Progenitor cell of endocrine pancreas (in vitro differentiated cells): ENCODE measurements around the gene C16orf96. TPM values are rescaled to one million over a fixed set of nuclear protein-coding genes. Genes with fewer than 3 reads are reported as not detected.

ENCODE experiments used
- DNase-seq: peaks from one replicate; pipeline ENCODE4 v3.0.0; 2021; ENCODE audit warnings: low spot score; ENCODE audit not compliant: unreplicated experiment
- H3K27ac Mint-ChIP-seq: 2 replicates; pipeline ENCODE4 v1.8.0; 2021; ENCODE audit warnings: mild to moderate bottlenecking, moderate library complexity, mixed read lengths
- H3K27me3 Mint-ChIP-seq: 2 replicates; pipeline ENCODE4 v1.8.0; 2021; ENCODE audit warnings: mixed read lengths
- H3K36me3 Mint-ChIP-seq: 2 replicates; pipeline ENCODE4 v1.8.0; 2022; ENCODE audit warnings: mixed read lengths; ENCODE audit not compliant: insufficient read depth
- H3K4me1 Mint-ChIP-seq: 2 replicates; pipeline ENCODE4 v1.8.0; 2021; ENCODE audit warnings: low read depth, mixed read lengths
- H3K4me3 Mint-ChIP-seq: 2 replicates; pipeline ENCODE4 v1.8.0; 2021; ENCODE audit warnings: low read depth, mild to moderate bottlenecking, moderate library complexity, mixed read lengths
- H3K9me3 Mint-ChIP-seq: 2 replicates; pipeline ENCODE4 v1.8.0; 2021; ENCODE audit warnings: low read depth, mixed read lengths
- total RNA-seq: library from RNA; stranded (reverse); gene quantifications from 2 replicates; pipeline ENCODE4 v1.2.1, GENCODE V29; 2021
- TF ChIP-seq, protein P1 (sequence below): fragments of 200-600 bp; sonication (generic); IDR thresholded peaks from one replicate; pipeline ENCODE4 v1.5.0; 2021; ENCODE audit warnings: antibody characterized with exemption, mild to moderate bottlenecking; ENCODE audit not compliant: unreplicated experiment

C16orf96 gene
- total RNA-seq, 1 donor from 2014 or later: 1.7 TPM

DNA sequence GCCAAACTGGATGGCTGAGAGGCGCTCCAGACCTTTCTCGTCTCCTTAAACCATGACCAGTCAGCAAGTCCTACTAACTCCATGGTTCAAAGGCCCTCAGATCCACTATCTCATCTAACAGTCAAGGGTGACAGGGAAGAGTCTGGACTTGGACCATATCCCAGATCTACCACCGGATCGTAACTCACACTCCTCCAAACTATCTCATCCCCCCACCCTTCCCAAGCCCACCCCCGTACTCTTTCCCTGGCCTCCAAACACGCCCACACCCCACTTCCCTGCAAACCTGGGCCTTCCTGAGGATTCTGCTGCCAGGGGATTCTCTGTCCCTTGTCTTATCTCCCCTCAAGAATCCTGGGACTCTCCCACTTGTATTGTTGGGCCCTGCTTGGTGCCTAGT lies 22.6 kb upstream of the C16orf96 start:
- TF ChIP-seq, protein P1, sequence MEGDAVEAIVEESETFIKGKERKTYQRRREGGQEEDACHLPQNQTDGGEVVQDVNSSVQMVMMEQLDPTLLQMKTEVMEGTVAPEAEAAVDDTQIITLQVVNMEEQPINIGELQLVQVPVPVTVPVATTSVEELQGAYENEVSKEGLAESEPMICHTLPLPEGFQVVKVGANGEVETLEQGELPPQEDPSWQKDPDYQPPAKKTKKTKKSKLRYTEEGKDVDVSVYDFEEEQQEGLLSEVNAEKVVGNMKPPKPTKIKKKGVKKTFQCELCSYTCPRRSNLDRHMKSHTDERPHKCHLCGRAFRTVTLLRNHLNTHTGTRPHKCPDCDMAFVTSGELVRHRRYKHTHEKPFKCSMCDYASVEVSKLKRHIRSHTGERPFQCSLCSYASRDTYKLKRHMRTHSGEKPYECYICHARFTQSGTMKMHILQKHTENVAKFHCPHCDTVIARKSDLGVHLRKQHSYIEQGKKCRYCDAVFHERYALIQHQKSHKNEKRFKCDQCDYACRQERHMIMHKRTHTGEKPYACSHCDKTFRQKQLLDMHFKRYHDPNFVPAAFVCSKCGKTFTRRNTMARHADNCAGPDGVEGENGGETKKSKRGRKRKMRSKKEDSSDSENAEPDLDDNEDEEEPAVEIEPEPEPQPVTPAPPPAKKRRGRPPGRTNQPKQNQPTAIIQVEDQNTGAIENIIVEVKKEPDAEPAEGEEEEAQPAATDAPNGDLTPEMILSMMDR: no peak
- Mint-ChIP-seq H3K4me3 (no peak overlapping the region), H3K4me1 (peaks cover 9% of the 10 kb centered on the region), H3K27ac (no peak overlapping the region), H3K36me3 (peaks cover 9% of the 10 kb centered on the region), H3K9me3 (no peaks in the 10 kb centered on the region), H3K27me3 (peaks cover 4% of the 10 kb centered on the region)
- no peak for DNase-seq

DNA sequence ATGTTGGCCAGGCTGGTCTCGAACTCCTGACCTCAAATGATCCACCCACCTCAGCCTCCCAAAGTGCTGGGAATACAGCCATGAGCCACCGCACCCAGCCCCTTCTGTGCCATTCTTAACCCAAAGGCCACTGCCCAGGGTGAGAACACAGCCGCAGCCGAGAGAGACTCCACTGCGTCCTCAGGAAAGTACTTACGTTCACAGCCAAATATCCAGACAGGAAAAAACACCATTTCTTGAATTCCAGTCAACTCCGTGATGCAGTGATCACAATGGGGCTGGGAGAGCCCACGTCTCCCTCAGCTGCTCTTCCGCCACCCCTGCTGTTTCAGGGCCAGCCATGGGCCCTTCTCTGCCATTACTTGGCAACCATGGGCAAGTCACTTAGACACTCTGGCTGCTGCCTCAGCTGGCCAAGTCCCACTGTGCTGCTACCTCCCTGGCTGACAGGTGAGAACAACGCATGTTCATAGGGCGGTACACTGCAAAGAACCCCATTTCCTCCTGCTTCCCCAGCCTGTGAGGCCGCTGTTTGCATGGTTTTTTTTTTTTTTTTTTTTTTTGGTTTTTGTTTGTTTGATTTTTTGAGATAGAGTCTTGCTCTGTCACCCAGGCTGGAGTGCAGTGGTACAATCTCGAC lies 21.9 kb upstream of the C16orf96 start:
- H3K4me1 Mint-ChIP-seq: peaks cover 7% of the 10 kb centered on the region
- no peak for DNase-seq

DNA sequence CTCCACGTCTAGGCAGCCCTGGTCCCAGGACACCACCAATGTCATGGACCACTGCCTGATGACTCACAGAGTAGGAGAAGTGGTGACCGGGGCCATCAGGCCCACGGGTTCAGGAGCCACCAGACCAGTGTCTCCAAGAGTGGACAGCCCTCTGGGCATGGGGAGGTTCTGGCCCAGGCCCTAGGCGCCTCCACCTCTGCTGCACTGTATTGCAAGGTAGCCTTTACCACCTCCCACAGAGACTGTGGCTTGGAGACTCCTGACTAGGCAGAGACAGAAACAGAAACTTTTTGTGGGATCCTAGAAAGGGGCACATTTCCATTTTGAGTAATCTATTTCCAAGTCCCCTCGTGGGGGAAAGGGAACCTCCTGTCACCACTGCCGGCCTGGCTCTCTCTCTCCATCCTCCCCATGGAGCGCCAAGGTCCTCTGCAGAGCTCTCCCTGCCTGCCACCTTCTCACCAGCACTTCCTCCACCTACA lies 20.5 kb upstream of the C16orf96 start:
- no peak for DNase-seq
- H3K27ac Mint-ChIP-seq: no peak overlapping the region
- H3K9me3 Mint-ChIP-seq: peaks cover 6% of the 10 kb centered on the region
- TF ChIP-seq, protein P1: no peak
- H3K36me3 Mint-ChIP-seq: peaks cover 15% of the 10 kb centered on the region
- H3K4me1 Mint-ChIP-seq: peaks cover 6% of the 10 kb centered on the region
- H3K4me3 Mint-ChIP-seq: no peak overlapping the region
- H3K27me3 Mint-ChIP-seq: peaks cover 9% of the 10 kb centered on the region

More for the DNA sequence above, 21.9 kb upstream of the C16orf96 start:
- Mint-ChIP-seq H3K9me3 (no peaks in the 10 kb centered on the region), H3K27ac (no peak overlapping the region), H3K4me3 (no peak overlapping the region), H3K27me3 (peaks cover 4% of the 10 kb centered on the region), H3K36me3 (peaks cover 9% of the 10 kb centered on the region)
- TF ChIP-seq, protein P1: no peak

DNA sequence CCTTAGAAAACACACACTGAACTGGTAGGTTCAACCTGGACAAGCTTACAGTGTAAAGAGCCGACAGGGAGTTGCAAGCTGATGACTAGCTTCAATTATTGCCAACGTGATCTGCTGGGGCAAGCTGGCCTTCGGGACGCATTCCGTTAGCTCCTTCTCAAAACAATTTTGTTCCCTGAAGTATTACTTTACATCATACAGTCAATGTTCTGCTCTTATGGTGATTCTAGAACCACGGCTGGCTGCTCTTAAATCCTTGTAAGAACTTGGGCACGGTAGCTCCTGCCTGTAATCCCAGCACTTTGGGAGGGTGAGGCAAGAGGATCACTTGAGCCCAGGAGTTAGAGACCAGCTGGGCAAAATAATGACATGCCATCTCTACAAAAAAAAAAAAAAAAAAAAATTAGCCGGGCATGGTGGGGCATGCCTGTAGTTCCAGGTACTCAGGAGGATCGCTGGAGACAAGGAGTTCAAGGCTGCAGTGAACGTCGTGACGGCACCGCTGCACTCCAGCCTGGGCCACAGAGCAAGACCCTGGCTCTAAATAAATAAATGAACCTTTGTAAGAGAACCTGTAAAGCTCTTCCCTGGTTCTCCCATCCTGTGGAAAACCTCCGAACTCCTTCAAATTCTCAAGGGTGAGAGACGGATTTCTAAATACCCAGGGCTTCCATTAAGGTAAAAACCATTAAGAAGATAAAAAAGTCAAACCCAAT lies 19.6 kb upstream of the C16orf96 start:
- H3K4me3 Mint-ChIP-seq: peak overlapping the region; percentile 67
- no peak overlapping the region for H3K27ac Mint-ChIP-seq
- TF ChIP-seq, protein P1: no peak
- peaks cover 6% of the 10 kb centered on the region for H3K9me3 Mint-ChIP-seq
- H3K4me1 Mint-ChIP-seq: peaks cover 6% of the 10 kb centered on the region
- H3K27me3 Mint-ChIP-seq: peaks cover 9% of the 10 kb centered on the region
- DNase-seq: no peak
- H3K36me3 Mint-ChIP-seq: peaks cover 15% of the 10 kb centered on the region

DNA sequence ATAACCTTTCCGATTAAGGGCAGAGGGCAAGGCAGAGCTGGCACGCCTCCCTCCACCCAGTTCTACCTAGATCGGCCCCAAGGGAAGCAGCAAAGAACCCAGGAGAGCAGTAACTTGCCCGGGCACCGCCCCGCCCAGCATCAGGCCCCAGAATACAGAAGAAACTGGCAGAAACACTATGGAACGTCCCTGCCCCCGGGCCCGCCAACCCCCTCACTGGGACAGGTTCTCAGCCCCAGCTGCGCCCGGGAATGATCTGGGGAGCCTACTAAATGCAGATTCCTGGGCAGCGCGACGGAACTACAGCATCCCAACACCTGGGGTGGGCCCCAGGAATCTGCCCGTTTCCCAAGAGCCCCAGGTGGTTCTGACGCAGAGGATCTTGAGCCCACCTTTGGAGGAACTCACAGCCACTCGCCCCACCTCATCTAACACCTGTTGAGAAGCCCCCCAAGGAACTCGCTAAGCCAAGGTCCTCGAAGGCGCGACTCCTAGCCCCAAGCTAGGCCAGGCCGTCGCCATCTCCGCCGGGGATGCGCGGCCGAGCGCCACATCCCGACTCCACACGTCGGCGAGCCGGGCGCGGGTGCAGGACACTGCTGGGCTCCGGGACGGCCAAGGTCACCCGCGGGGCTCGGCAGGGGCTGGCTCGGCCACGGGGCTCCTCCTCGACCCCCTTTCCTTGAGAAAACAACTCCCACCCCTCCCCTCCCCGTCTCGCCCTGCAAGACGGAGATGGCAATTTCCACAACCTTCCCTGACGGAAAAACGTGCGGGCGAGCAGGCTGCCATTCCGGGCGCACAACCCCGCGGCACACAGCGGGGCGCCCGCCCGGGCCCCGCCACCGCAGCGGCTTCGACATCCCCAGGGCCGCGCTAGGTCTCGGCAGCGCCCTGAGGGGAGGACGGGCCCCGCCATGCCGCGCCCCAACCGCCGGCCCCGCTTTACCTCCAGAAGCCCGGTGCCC lies 18.5 kb upstream of the C16orf96 start:
- peak overlapping the region; percentile 5 for H3K27ac Mint-ChIP-seq

More for the DNA sequence above, 18.5 kb upstream of the C16orf96 start:
- Mint-ChIP-seq H3K4me3 (peak overlapping the region; percentile 67), H3K9me3 (peaks cover 6% of the 10 kb centered on the region), H3K36me3 (peaks cover 9% of the 10 kb centered on the region), H3K4me1 (peaks cover 6% of the 10 kb centered on the region), H3K27me3 (peaks cover 9% of the 10 kb centered on the region)
- DNase-seq: peak; percentile 12
- TF ChIP-seq, protein P1: no peak
